Forelimb muscle (tissue), 1 donor: ENCODE measurements around the gene JAKMIP1. TPM values are rescaled to one million over a fixed set of nuclear protein-coding genes. Genes with fewer than 3 reads are reported as not detected.

Experiments
- DNase-seq: peaks from one replicate; pipeline ENCODE4 v3.0.0-alpha.2; 2013; ENCODE audit warnings: low read depth
- polyA plus RNA-seq: library from polyadenylated mRNA; unstranded; fragments of 120-200 nt; gene quantifications from one replicate; pipeline ENCODE4 v1.2.1, GENCODE V29; 2013; ENCODE audit not compliant: insufficient read length

JAKMIP1 gene
- polyA plus RNA-seq, 1 donor = not detected

DNA sequence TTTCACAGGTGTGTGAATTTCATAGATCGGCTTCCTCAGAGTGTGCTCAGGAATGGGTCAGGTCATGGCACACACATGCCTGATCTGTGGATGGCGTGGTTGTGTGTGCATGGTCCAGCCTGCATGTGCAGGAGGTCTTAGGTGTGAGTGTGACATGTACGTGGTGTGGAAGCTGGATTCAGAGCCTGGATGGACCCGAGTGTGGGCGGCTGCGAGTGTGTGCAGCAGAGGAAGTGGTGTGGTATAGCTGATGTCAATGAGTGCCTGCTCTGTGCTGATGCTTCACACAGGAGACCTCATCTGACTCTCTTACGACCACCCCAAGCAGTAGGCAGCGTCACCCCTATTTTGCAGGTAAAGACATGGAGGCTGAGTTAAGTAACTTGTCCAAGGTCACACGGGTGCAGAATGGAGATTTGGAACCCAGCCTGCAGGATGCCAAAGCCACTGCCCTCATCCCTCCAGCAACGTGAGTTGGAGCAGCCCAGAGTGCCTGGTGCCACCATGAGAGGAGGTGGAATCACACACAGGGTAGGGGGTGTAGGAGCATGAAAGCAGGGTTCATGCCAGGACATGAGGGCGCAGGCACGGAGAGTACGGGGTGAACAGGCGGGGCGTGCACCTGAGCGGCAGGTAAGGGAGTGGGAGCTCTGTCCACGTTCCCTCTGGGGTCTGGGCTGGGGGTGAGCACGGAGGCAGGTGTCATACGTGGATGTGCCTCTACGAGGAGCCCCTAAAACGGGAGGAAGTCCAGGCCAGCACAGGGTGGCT, 157.9 kb downstream of the JAKMIP1 start:
- no peak for DNase-seq

- no peak for DNase-seq
These were observed 158.5 kb downstream of the JAKMIP1 start for GRCh38 chr4:6041800-6042199.

- DNase-seq = no peak
These were observed 161.6 kb downstream of the JAKMIP1 start for GRCh38 chr4:6038711-6039110.

- DNase-seq = no peak
These were observed 164.6 kb downstream of the JAKMIP1 start for GRCh38 chr4:6035786-6036185.

DNA sequence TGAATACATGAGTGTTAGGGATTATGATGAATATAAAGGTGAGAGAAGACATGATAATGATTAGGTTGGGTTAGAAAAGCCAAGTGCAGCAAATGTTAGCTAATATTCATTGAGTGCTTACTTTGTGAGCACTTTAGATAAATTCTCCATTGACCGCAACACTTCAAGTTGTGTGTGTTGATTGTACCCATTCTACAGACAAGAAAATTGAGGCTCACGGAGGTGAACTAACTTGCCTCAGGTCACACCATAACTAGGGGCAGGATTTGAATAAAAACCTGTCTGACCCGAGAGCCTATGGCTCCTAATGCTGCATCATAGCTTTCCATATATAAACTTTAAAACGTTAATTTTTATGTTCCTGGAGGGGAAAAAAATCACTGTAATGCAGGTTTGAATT, 167.0 kb downstream of the JAKMIP1 start:
- no peak for DNase-seq

GRCh38 chr4:6032249-6033244, 167.8 kb downstream of the JAKMIP1 start:
- no peak for DNase-seq

DNA sequence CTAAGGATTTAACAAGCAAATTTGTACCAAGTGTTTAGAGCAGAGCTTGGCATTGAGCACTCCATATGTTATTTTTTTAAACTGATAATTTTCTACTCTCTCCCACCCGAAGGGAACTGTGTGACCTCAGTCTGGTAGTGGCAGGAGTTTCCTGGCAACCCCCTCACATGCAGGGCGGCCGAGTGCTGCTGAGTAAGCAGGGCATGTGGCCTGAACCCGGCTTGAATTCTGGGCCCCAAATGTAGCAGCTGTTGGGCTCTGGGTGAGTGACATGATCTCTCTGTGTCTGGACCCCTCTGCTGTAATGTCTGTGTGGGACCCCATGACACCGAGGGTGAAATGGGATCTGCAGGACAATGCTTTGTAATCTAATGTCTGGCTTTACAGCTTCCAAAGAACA, 168.5 kb downstream of the JAKMIP1 start:
- no peak for DNase-seq

DNA sequence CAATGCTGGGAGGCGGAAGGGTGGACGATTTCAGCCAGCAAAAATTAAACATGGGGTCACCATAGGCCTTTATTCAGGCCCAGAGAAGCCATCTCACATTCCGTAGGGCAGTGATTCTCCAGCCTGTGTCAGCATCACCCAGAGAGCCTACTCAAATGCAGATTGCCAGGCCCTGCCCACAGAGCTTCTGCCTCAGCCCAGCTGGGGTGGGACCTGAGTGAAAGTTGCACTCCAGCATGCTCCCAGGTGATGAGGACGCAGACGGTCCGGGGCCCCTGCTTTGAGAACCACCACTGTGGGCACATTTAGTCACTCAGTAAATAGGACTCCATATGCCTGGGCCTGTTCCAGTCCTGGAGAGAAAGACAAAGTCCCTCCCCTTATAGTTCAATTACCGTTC, 169.7 kb downstream of the JAKMIP1 start:
- DNase-seq = no peak

DNA sequence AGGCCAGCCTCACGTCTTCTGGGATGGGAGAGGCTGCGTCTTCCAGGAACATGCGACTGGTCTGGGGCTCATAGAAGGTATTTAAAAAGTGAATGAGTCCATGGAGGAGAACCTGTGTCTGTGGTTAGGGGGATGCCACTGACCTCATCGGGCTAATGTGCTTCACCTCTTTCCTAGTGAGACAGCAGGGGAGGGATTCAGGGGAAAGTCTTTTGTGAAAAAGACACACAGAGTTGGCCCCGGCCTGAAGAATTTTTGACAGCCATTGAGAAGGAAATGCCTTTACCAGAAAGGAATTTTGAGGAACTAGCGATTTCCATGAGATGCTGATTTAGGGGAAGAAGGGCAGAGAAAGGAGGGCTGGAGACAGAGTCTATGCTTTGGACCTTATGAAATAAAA, 171.1 kb downstream of the JAKMIP1 start:
- no peak for DNase-seq

DNA sequence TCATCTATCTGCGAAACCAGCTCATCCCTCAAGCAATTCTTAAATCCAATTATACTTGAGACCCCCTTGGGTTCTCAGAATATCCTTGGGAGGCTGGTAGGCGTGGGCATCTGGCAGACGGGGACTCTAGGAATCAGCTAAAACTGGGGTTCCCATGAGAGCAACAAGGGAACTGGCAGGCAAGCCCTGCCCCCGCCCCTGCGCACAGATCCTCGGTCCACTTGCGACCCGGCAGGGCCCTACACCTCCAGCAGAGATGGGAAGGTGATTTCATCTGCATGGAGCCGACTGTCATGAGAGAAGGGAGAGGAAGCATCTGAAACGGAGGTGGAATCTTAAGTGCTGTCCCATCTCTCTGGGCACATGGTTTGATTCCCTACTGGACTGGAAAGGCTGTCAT, 172.2 kb downstream of the JAKMIP1 start:
- DNase-seq = no peak

GRCh38 chr4:6027392-6027791, 173.0 kb downstream of the JAKMIP1 start:
- DNase-seq = no peak

DNA sequence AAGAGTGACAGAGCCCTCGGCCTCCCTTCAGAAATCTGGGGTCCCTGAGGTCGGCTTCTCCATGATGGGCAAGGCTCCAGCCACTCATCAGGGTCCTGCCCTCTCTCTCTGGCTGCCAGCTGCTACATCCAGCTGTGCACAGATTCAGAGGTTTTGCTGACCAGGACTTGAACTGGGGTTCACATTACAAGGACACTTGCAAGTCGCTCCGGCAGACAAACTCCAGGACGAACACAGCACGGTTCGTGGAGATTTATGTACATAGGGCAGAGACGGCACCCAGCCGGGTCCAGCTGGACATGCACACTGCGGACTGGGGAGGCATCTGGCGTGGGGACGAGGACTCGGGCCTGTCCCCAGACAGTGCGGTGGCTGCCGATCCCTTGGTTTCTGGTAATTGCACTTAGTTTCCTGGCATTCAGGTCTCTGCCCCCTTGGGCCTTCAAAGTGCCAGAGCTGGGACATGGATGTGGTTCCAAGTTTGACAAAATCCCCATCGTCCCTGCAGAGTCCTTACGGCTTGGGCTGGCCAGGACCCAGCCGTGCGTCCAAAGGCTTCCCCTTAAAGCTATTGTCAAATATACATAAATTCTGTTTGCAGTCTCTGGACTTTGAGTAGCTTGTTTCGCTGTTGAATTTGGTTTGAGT, 175.9 kb downstream of the JAKMIP1 start:
- DNase-seq = no peak

- no peak for DNase-seq
These were observed 176.6 kb downstream of the JAKMIP1 start for GRCh38 chr4:6023731-6024130.

DNA sequence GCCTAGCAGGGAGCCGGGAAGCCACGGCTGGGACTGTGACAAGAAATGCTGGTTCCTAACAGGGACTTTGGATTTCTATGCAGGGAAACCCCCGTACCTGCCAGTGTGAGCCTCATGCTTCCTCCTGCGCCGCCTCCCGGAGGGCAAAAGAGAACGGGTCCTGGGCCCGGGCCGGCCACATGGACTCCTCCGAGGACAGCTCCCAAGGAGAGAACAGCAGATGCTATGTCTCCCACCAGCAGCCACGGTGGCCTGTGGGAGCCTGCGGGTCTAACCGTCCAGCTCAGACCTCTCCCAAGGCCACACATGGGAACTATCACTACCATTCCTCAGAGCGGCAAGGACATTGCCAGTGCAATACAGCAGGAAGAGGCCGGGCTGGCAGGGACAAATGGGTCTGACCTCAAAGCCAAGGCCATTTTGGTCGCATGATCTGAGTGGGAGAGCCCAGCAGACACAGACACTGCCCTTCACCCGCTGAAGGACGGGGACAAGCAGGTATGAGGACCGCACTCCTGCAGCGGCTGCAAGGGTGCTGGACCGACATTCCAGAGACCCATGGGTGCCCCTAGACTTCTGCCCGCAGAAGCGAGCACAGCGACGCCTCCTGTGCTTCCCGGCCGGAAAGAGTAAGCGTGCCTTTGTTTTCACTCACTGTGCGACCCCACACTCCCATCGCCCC, 177.6 kb downstream of the JAKMIP1 start:
- no peak for DNase-seq

DNA sequence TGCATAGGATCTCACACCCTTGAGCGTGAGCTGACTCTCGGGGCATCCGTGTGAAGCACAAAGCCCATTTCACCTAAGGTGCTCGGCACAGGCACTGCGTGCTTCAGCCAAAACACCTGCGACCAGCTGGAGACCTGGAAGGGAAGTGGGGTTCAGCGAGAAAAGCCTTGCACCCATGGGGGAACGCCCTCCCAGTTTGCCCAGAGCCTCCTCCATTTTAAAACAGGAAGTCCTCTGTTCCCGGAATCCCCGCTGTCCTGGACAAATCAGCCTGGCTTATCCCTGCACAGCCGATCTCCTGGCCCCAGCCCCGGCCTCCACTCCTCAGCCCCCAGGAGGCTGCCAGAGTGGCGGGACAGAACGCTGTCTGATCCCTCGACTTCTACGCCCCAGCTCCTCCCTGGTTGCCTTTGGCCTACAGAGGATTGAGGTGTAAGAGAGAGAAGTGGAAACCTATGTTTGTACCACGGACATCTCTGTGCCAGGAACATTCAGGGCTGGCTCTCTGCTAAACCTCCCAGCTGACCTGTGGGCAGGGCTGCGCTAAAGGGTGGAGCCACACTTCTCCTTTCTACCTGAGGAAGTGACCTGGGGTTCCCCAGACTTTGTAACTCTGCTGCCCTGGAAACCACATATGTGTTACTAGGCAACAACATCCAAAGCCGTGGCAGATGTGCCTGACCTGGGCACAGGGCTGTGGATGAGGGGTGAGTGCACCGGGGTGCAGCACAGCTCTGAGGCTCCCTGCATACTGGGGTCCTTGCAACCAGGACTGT, 178.3 kb downstream of the JAKMIP1 start:
- no peak for DNase-seq

GRCh38 chr4:6020613-6021012, 179.7 kb downstream of the JAKMIP1 start:
- DNase-seq = no peak

- DNase-seq = peak; percentile 13
These were observed 180.8 kb downstream of the JAKMIP1 start for GRCh38 chr4:6019316-6020263.

DNA sequence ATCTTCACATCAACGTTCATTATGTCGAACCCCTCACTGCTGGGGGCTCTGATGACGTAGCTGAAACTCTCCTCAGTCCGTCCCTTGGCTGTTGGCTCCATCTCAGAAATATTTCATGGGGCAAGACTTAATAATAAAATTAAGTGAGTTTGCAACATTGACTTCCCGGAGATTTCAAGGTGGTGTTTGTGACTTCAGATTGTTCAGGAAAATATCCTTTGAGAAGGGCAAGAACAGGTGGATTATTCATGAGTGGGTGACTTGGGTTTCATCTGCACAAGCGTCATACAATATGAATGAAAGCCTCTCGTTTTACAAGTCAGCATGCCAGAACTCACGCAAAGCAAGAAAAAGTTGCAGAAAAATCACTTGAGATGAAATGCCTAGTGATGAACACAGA, 182.0 kb downstream of the JAKMIP1 start, which contains the start of gene C4orf50:
Gene C4orf50 (minus strand): TSS at position 101 of the 400 bp plus-strand sequence.
- DNase-seq = no peak

DNA sequence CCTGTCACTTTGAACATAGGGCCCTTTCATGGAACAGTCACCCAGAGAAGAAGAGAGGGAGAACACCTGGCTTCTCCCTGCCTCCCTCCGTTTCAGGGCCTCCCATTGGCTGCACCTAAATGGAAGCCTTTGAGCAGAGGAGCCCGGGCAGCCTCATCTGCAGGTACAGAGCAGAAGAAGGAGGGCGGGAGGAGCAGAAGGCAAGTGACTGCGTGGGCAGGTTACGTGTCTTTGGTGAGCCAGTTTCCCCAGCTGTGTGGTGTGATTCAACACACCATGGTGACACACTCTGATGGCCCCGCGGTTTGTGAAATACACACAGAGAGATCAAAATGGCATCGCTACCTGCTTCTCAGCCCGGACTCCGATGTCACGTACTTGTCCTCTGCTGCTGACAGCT, 182.5 kb downstream of the JAKMIP1 start:
- DNase-seq = no peak

DNA sequence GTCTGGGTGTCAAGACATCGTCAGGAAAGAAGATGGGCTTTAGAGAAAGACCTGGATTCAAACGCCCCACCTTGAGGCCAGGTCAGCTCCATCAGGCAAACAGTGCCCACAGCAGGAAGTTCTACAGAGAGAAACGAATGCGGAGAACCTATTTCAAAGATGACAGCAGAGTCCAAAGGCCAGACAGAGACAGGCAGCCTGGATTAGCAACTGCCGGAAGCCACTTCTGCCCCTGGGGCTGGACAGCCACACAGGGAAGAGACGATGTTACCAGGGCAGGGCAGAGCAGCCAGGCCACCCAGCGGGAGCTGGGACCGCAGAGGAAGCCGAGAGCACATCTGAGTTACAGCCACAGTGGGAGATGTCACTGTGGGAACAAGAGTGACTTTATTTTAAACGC, 183.3 kb downstream of the JAKMIP1 start:
- no peak for DNase-seq
